GM20000 (cell line): ENCODE results near the gene ATP1A2.

ENCODE experiments used
- DNase-seq: peaks from one replicate; pipeline ENCODE4 v3.0.0; 2012; ENCODE audit warnings: low spot score
- CTCF ChIP-seq: IDR thresholded peaks from 2 replicates; pipeline ENCODE4 v1.5.1; 2012; ENCODE audit warnings: mild to moderate bottlenecking, control low read depth; ENCODE audit errors: extremely low read depth, missing control alignments

The ATP1A2 gene

GRCh38 chr1:160162931-160163330, 47.4 kb downstream of the ATP1A2 start:
- no peak for DNase-seq
- TF ChIP-seq CTCF, result no peak

GRCh38 chr1:160163615-160164014, 48.1 kb downstream of the ATP1A2 start:
- TF ChIP-seq CTCF, result no peak
- no peak for DNase-seq

GRCh38 chr1:160164121-160164520, 48.6 kb downstream of the ATP1A2 start:
- no peak for TF ChIP-seq CTCF
- DNase-seq, result no peak

GRCh38 chr1:160166166-160166868, 50.8 kb downstream of the ATP1A2 start:
- TF ChIP-seq CTCF, result no peak
- DNase-seq, result no peak

GRCh38 chr1:160167056-160167455, 51.5 kb downstream of the ATP1A2 start:
- TF ChIP-seq CTCF, result no peak
- no peak for DNase-seq

- no peak for TF ChIP-seq CTCF
- DNase-seq, result no peak
Measured at GRCh38 chr1:160167580-160167979, 52.0 kb downstream of the ATP1A2 start.

- DNase-seq, result no peak
- TF ChIP-seq CTCF, result no peak
Measured at GRCh38 chr1:160168016-160168415, 52.5 kb downstream of the ATP1A2 start.
